RWPE2 (cell line): Measurements from ENCODE around the gene ADAM11.

Experiments used
- ATAC-seq: fragments of 200-7000 bp; cut with Tn5 transposase; 3 replicates; pipeline ENCODE4 v1.9.1; 2021; ENCODE audit warnings: low read depth
- DNase-seq: peaks from one replicate; pipeline ENCODE4 v3.0.0-alpha.2; 2020; ENCODE audit warnings: low spot score
- H3K27ac ChIP-seq: fragments of 450-650 bp; 2 replicates; pipeline ENCODE4 v1.5.1; 2017; ENCODE audit warnings: mild to moderate bottlenecking; ENCODE audit not compliant: poor library complexity, severe bottlenecking
- H3K27me3 ChIP-seq: fragments of 250-450 bp; sonication (Bioruptor Pico); 2 replicates; pipeline ENCODE4 v1.5.1; 2021; ENCODE audit warnings: mild to moderate bottlenecking, moderate library complexity; ENCODE audit not compliant: insufficient read depth, poor library complexity, severe bottlenecking
- H3K36me3 ChIP-seq: fragments of 250-450 bp; sonication (Bioruptor Pico); 2 replicates; pipeline ENCODE4 v1.5.1; 2020; ENCODE audit warnings: low read depth, mild to moderate bottlenecking, moderate library complexity
- H3K4me1 ChIP-seq: fragments of 250-450 bp; sonication (Bioruptor Pico); 2 replicates; pipeline ENCODE4 v1.5.1; 2021; ENCODE audit warnings: mild to moderate bottlenecking, moderate library complexity; ENCODE audit not compliant: insufficient read depth, poor library complexity, severe bottlenecking
- H3K4me3 ChIP-seq: fragments of 250-450 bp; sonication (Bioruptor Pico); 2 replicates; pipeline ENCODE4 v1.5.1; 2021; ENCODE audit warnings: mild to moderate bottlenecking, moderate library complexity; ENCODE audit not compliant: severe bottlenecking
- H3K9me3 ChIP-seq: fragments of 250-450 bp; sonication (Bioruptor Pico); 2 replicates; pipeline ENCODE4 v1.5.1; 2021; ENCODE audit warnings: mild to moderate bottlenecking, moderate library complexity; ENCODE audit not compliant: severe bottlenecking
- TF ChIP-seq, protein P1 (sequence below): fragments of 450-650 bp; IDR thresholded peaks from one replicate; pipeline ENCODE4 v1.5.1; 2017; ENCODE audit warnings: mild to moderate bottlenecking, moderate library complexity; ENCODE audit not compliant: poor library complexity, severe bottlenecking

Gene ADAM11

DNA sequence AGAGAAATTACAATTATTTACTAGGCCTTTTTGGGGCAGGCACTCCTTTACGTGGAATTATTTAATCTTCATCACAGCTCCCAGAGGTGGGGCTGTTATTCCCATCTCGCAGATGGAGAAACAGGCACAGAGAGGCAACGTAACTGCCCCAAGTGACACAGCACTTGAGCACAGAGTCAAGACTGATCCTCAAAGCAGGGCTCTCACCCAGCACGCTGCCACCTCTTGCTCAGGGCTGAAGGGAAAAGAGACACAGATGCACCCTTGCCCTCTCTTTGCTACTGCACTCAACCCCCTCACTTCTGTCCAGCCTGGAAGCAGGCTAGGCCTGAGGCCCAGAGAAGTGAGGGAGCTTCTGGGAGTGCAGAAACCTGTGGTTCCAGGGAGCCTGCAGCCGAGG lies 4.4 kb downstream of the ADAM11 start:
- Histone ChIP-seq H3K4me1 (no peaks in the 10 kb centered on the region), H3K27ac (no peak overlapping the region), H3K9me3 (no peaks in the 10 kb centered on the region), H3K27me3 (peaks cover 19% of the 10 kb centered on the region), H3K4me3 (no peak overlapping the region), H3K36me3 (no peaks in the 10 kb centered on the region)
- DNase-seq (no peak), ATAC-seq (no peak)
- TF ChIP-seq, protein P1, sequence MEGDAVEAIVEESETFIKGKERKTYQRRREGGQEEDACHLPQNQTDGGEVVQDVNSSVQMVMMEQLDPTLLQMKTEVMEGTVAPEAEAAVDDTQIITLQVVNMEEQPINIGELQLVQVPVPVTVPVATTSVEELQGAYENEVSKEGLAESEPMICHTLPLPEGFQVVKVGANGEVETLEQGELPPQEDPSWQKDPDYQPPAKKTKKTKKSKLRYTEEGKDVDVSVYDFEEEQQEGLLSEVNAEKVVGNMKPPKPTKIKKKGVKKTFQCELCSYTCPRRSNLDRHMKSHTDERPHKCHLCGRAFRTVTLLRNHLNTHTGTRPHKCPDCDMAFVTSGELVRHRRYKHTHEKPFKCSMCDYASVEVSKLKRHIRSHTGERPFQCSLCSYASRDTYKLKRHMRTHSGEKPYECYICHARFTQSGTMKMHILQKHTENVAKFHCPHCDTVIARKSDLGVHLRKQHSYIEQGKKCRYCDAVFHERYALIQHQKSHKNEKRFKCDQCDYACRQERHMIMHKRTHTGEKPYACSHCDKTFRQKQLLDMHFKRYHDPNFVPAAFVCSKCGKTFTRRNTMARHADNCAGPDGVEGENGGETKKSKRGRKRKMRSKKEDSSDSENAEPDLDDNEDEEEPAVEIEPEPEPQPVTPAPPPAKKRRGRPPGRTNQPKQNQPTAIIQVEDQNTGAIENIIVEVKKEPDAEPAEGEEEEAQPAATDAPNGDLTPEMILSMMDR: no peak

DNA sequence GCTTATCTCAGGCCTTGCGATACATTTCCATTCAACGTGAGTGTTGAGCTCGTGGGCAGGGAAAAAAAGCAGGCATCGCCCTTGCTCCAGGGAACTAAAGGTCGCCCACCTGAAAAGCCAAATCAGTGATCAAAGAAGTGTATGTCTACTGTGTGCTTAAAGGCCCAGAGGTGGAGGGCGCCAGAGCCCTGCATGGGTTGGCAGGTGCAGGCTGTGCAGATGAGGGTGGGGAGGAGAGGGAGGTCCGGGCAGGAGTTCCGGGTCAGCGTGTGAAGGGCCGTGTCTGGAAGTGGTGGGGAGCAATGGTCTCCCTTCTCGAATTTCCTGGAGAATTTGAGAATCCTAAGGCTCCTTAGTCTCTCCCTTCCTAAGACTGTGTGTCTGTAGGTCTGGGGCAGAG lies 7.2 kb downstream of the ADAM11 start:
- no peak overlapping the region for H3K27ac ChIP-seq
- no peak for ATAC-seq
- no peak for DNase-seq
- H3K27me3 ChIP-seq: no peaks in the 10 kb centered on the region
- no peaks in the 10 kb centered on the region for H3K36me3 ChIP-seq
- H3K4me1 ChIP-seq: no peaks in the 10 kb centered on the region
- TF ChIP-seq, protein P1: no peak
- H3K9me3 ChIP-seq: no peaks in the 10 kb centered on the region
- no peak overlapping the region for H3K4me3 ChIP-seq

DNA sequence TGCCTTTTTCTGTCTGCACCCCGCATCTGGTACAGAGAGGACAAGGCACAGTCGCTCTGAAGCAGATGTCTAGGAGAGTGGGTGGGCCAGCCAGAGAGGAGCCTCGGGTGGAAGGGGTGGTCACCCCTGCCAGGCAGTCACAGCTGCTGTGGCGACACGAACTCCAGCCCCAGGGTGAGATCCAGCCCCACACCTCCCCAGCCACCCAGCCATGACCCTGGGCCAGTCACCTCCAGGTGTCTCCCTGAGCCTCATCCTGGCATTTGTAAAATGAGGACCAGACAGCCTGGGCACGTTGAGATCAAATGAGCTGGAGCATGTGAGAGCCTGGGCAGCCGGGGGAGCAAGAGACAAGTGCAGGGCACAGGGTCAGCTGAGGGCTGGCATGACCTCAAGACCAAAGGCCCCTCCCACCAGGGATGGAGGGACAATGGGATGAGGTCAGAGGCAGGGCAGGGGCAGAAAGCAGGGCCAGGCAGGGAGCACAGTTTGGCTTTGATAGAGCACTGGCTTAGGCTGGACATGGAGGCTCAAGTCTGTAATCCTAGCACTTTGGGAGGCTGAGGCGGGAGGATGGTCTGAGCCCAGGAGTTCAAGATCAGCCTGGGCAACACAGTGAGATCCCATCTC lies 7.7 kb downstream of the ADAM11 start:
- Histone ChIP-seq H3K9me3 (no peaks in the 10 kb centered on the region), H3K4me3 (no peak overlapping the region), H3K27me3 (no peaks in the 10 kb centered on the region), H3K4me1 (no peaks in the 10 kb centered on the region), H3K27ac (no peak overlapping the region), H3K36me3 (no peaks in the 10 kb centered on the region)
- no peak for DNase-seq
- no peak for ATAC-seq
- TF ChIP-seq, protein P1: no peak

DNA sequence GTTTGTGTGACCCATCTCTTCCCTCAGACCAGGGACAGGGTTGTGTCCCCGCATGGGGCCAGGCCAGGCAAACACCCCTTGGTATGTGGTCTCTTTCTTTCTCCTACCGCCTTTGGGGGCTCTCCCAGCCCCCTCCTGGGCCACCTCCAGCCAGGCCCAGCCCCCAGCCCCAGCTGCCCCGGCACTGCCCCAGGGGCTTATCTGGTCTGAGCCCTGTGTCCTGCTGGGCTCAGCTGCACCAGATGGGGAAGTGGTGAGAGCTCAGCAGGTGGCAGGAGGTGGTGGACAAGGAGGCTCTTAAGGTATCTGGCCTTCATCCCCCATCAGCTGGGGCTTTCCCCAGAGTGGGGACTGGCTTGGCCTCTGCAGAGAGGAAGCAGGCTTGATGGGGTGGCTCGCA lies 8.7 kb downstream of the ADAM11 start:
- Histone ChIP-seq H3K36me3 (no peaks in the 10 kb centered on the region), H3K4me3 (no peak overlapping the region), H3K27me3 (no peaks in the 10 kb centered on the region), H3K4me1 (no peaks in the 10 kb centered on the region), H3K27ac (no peak overlapping the region), H3K9me3 (no peaks in the 10 kb centered on the region)
- TF ChIP-seq, protein P1: no peak
- ATAC-seq (no peak), DNase-seq (no peak)

DNA sequence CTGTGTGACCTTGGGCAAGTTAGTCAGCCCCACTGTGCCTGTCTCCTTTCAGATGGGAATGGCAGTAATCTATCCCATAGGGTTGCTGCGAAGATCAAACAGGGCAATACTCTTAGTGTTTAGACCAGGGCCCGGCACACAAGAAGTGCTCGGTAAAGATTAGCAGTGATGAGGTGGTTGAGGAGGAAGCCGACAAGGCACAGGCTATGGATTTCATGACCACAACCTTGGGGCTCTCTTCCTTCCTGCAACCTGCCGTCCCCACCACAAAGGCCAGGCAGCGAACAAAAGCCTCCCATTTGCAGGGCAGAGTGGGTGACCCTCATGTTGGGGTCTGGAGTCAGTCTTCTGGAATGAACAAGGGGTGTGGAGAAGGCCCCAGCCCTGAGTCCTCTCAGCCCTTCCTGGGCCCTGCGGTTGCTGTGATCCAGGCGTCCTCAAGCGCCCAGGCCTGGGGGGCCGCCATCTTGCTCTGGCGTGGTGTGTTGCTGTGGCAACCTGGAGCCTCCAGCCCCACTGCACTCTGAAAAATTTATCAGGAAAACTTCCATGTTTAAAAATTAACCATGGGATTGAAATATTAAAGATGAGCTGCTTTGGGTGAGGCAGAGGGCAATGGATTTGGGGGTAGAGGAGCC lies 9.8 kb downstream of the ADAM11 start:
- DNase-seq (no peak), ATAC-seq (no peak)
- Histone ChIP-seq H3K9me3 (no peaks in the 10 kb centered on the region), H3K36me3 (no peaks in the 10 kb centered on the region), H3K27me3 (no peaks in the 10 kb centered on the region), H3K4me3 (no peak overlapping the region), H3K4me1 (no peaks in the 10 kb centered on the region), H3K27ac (no peak overlapping the region)
- TF ChIP-seq, protein P1: no peak
